Measurements from ENCODE around the gene GNLY.

DNA sequence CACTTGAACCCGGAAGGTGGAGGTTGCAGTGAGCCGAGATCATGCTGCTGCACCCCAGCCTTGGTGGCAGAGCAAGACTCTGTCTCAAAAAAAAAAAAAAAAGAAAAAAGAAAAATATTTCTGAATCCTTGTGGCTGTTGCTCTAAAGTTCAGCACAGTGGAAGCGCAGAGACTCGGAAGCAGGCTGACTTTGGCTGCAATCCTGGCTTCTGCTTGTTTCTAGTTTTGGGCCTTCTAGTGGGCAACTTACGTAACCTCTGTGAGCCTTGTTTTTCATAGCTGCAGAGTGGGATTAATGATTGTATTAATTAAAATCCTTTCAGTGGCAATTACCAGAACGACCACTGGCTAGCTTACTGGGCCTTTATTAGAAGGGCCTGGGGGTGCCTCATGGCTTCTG, 28.4 kb downstream of the GNLY start:
- no peak for TF ChIP-seq EZH2 (IDR thresholded peaks at IDR 0.05; ENCODE audit: borderline replicate concordance, low read length)
- TF ChIP-seq, protein P1, sequence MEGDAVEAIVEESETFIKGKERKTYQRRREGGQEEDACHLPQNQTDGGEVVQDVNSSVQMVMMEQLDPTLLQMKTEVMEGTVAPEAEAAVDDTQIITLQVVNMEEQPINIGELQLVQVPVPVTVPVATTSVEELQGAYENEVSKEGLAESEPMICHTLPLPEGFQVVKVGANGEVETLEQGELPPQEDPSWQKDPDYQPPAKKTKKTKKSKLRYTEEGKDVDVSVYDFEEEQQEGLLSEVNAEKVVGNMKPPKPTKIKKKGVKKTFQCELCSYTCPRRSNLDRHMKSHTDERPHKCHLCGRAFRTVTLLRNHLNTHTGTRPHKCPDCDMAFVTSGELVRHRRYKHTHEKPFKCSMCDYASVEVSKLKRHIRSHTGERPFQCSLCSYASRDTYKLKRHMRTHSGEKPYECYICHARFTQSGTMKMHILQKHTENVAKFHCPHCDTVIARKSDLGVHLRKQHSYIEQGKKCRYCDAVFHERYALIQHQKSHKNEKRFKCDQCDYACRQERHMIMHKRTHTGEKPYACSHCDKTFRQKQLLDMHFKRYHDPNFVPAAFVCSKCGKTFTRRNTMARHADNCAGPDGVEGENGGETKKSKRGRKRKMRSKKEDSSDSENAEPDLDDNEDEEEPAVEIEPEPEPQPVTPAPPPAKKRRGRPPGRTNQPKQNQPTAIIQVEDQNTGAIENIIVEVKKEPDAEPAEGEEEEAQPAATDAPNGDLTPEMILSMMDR (IDR thresholded peaks at IDR 0.05; ENCODE audit: low read length) = no peak

Measured in OCI-LY1 (cell line).